Mesenchymal stem cell (in vitro differentiated cells and primary cell): ENCODE data around the gene WDR81.

Source experiments
- DNase-seq: peaks from one replicate; pipeline ENCODE4 v3.0.0-alpha.2; 2013
- H2AFZ ChIP-seq: one replicate; pipeline ENCODE4 v1.6.1; 2013; ENCODE audit warnings: low read depth, mild to moderate bottlenecking, control low read depth, inconsistent platforms, low read length, moderate library complexity
- H2AK5ac ChIP-seq: 2 replicates; pipeline ENCODE4 v1.6.1; 2013; ENCODE audit warnings: low read length, moderate library complexity, mild to moderate bottlenecking, inconsistent platforms; ENCODE audit not compliant: severe bottlenecking
- H2BK120ac ChIP-seq: one replicate; pipeline ENCODE4 v1.6.1; 2013; ENCODE audit warnings: low read depth, mild to moderate bottlenecking, inconsistent platforms, low read length, moderate library complexity
- H2BK12ac ChIP-seq, 2 experiments: one replicate each; pipeline ENCODE4 v1.6.1; 2013; ENCODE audit warnings: inconsistent platforms in 2 of 2, low read length in 2 of 2, mild to moderate bottlenecking in 2 of 2, moderate library complexity in 2 of 2, control low read depth in 1 of 2
- H2BK15ac ChIP-seq: one replicate; pipeline ENCODE4 v1.6.1; 2013; ENCODE audit warnings: mild to moderate bottlenecking, low read depth, inconsistent platforms; ENCODE audit not compliant: poor library complexity, severe bottlenecking
- H2BK5ac ChIP-seq: 2 replicates; pipeline ENCODE4 v1.6.1; 2013; ENCODE audit warnings: low read depth, mild to moderate bottlenecking, low read length, control low read depth, inconsistent platforms; ENCODE audit not compliant: poor library complexity, severe bottlenecking
- H3K14ac ChIP-seq, 2 experiments: one replicate each; pipeline ENCODE4 v1.6.1; 2013; ENCODE audit warnings: inconsistent platforms in 2 of 2, low read length in 2 of 2, control low read depth in 1 of 2, mild to moderate bottlenecking in 1 of 2, moderate library complexity in 1 of 2
- H3K18ac ChIP-seq, 2 experiments: one replicate each; pipeline ENCODE4 v1.6.1; 2013; ENCODE audit warnings: inconsistent platforms in 2 of 2, low read length in 2 of 2, control low read depth in 1 of 2, low read depth in 1 of 2, mild to moderate bottlenecking in 1 of 2
- H3K23ac ChIP-seq, 2 experiments: one replicate each; pipeline ENCODE4 v1.6.1; 2013; ENCODE audit warnings: inconsistent platforms in 2 of 2, low read length in 2 of 2, mild to moderate bottlenecking in 2 of 2, moderate library complexity in 2 of 2, control low read depth in 1 of 2
- H3K27ac ChIP-seq: 2 replicates; pipeline ENCODE4 v1.5.1; 2013; ENCODE audit warnings: mild to moderate bottlenecking, moderate library complexity, low read length, control low read depth, inconsistent platforms; ENCODE audit not compliant: poor library complexity, severe bottlenecking
- H3K27me3 ChIP-seq, 2 experiments: 2 replicates each; pipeline versions ENCODE4 v1.6.1 to v1.7.0; 2013; ENCODE audit warnings: low read length in 2 of 2, mild to moderate bottlenecking in 2 of 2, moderate library complexity in 2 of 2, control low read depth in 1 of 2, inconsistent platforms in 1 of 2; ENCODE audit not compliant: control insufficient read depth in 1 of 2, insufficient read depth in 1 of 2
- H3K36me3 ChIP-seq, 2 experiments: 2 replicates each; pipeline versions ENCODE4 v1.6.1 to v1.7.0; 2013; ENCODE audit warnings: low read length in 2 of 2, control low read depth in 1 of 2, inconsistent platforms in 1 of 2, low read depth in 1 of 2, mild to moderate bottlenecking in 1 of 2; ENCODE audit not compliant: insufficient read depth in 2 of 2, control insufficient read depth in 1 of 2
- H3K4ac ChIP-seq, 2 experiments: one replicate each; pipeline ENCODE4 v1.6.1; 2013; ENCODE audit warnings: inconsistent platforms in 2 of 2, low read length in 2 of 2, mild to moderate bottlenecking in 2 of 2, moderate library complexity in 2 of 2, control low read depth in 1 of 2, low read depth in 1 of 2
- H3K4me1 ChIP-seq: 2 replicates; pipeline ENCODE4 v1.6.1; 2013; ENCODE audit warnings: low read depth, low read length, control low read depth; ENCODE audit not compliant: control insufficient read depth, insufficient read depth
- H3K4me2 ChIP-seq: 2 replicates; pipeline ENCODE4 v1.6.1; 2013; ENCODE audit warnings: low read length, mild to moderate bottlenecking, inconsistent platforms; ENCODE audit not compliant: poor library complexity, severe bottlenecking
- H3K4me3 ChIP-seq, 2 experiments: 2 replicates each; pipeline versions ENCODE4 v1.5.1 to v1.7.0; 2013; ENCODE audit warnings: low read length in 2 of 2, mild to moderate bottlenecking in 2 of 2, control low read depth in 1 of 2, low read depth in 1 of 2; ENCODE audit not compliant: insufficient read depth in 1 of 2
- H3K79me1 ChIP-seq: replicated peaks from 2 replicates; pipeline ENCODE4 v1.6.1; 2013; ENCODE audit warnings: mild to moderate bottlenecking, control low read depth, low read length, inconsistent platforms; ENCODE audit not compliant: poor library complexity, severe bottlenecking
- H3K9ac ChIP-seq: 2 replicates; pipeline ENCODE4 v1.7.0; 2013; ENCODE audit warnings: mild to moderate bottlenecking, low read length, moderate library complexity
- H3K9me3 ChIP-seq: 2 replicates; pipeline ENCODE4 v1.7.0; 2013; ENCODE audit warnings: mild to moderate bottlenecking, low read length; ENCODE audit not compliant: control insufficient read depth
- H4K8ac ChIP-seq: one replicate; pipeline ENCODE4 v1.6.1; 2013; ENCODE audit warnings: inconsistent platforms, mild to moderate bottlenecking, low read length, moderate library complexity
- H4K91ac ChIP-seq: one replicate; pipeline ENCODE4 v1.6.1; 2013; ENCODE audit warnings: mild to moderate bottlenecking, low read length, inconsistent platforms
- WGBS: methylation state at CpG from one replicate; pipeline ENCODE4 v1.1.7; 2013; ENCODE audit warnings: mixed read lengths; 5-methylcytosine and 5-hydroxymethylcytosine counted together

The WDR81 gene

DNA sequence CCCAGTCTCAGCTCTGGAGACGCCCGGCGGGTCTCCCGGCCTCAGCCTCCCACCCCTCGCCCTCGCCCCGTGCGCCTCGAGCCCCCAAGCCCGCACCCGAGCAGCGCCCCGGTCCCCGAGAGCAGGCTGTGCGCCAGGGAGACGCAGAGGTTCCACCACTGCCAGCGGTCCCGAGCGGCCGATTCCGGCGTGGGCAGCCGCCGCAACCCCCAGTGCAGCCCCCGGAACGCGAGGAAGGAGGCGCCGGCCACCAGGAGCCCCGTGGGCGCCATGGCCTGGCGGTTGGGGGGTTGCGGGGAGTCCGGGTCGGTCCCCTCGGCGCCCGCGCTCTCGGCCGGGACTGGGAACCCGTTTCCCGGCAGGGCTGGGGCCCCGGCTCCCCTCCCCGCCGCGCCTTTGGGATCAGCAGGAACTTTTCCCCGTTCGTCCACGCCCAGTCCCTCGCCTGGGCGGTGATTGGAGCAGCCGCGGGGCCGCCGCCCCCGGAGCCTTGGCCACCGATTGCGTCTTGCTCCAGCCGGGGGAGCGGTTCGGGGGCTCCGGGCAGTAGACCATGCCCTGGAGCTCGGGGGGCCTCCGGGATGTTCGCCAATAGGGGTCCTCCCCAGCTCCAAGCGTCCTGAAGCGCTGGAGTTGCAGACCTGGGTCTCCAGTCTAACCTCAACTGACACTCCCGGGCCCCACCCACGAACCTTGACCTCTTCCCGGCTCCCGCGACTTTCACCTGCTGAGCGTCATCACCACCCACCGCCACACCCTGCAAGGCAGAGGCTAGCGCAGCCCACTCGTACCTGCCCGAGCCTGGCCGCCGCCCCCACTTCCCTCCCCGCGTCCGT lies 14.3 kb upstream of the WDR81 start, which contains the start of gene TLCD2:
TLCD2 (minus strand) TSS at position 407 of the 836 bp plus-strand sequence; CDS start at position 272, 135 bp downstream.
- Histone ChIP-seq H3K27ac (peak within 1 kb of the TSS; percentile 42), H4K8ac (peak within 1 kb of the TSS; percentile 62), H4K91ac (peak within 1 kb of the TSS; percentile 91), H2BK12ac (peak within 1 kb of the TSS; percentile 15 to 32), H2BK15ac (peak within 1 kb of the TSS; percentile 54), H3K4ac (peak within 1 kb of the TSS; percentile 42 to 76), H2BK5ac (no peak within 1 kb of the TSS), H3K9ac (peak within 1 kb of the TSS; percentile 93), H3K4me1 (peaks cover 37% of the 10 kb centered on the region), H2AFZ (no peak within 1 kb of the TSS), H3K9me3 (no peaks in the 10 kb centered on the region), H3K4me3 (peak within 1 kb of the TSS; percentile 68 to 77), H3K23ac (peak within 1 kb of the TSS in 1 of 2 experiments; percentile 29), H3K4me2 (peak within 1 kb of the TSS; percentile 96), H3K18ac (peak within 1 kb of the TSS; percentile 93 to 96), H3K14ac (peak within 1 kb of the TSS in 1 of 2 experiments; percentile 94), H3K79me1 (no peaks in the 10 kb centered on the region), H2AK5ac (no peak within 1 kb of the TSS), H2BK120ac (peak within 1 kb of the TSS; percentile 92), H3K36me3 (peaks cover 39 to 50% of the 10 kb centered on the region in 2 experiments), H3K27me3 (no peaks in the 10 kb centered on the region)
- under 1% methylated on average over 77 of the region's 83 CpGs for WGBS
- peak; percentile 82 for DNase-seq

DNA sequence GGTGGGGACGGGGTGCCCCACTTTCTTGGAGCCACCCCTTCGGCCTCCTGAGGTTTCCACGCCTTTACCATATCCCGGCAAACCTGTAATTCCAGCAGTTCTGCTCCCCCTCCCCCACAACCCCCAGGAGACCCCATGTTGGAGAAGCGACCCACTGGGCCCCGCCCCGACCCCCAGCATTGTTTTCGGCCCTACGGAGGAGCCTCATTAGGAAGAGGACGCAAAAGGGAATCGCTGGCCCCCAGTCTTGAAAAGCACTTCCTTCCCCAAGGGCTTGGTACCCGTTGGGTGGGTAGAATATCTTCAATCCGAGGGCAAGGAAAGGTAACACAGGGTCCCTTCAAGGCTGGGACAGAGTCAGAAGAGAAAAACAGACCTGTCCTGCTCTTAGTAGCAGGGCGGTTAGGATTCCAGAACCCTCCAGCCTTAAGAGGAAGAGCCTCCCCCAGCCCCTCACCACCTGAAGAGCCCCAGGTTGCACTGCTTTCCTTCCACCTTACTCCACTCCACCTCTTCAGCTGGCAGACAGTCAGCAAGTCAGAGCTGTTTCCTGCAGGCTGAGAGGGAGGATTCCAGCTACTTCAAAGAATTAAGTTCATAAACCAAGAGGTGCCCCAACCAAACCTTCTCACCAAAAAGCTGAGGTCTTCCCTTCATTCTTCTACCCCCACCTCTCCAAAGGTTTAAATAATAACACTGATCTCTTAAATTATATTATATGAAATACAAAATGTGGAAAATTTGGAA lies 13.5 kb upstream of the WDR81 start:
- Histone ChIP-seq H3K27me3 (no peaks in the 10 kb centered on the region), H3K27ac (peak overlapping the region; percentile 42), H2BK15ac (no peak overlapping the region), H2BK12ac (peak overlapping the region in 1 of 2 experiments; percentile 22), H3K4me3 (peak overlapping the region; percentile 68 to 77), H3K9ac (peak overlapping the region; percentile 93), H3K14ac (no peak overlapping the region), H3K4me1 (peaks cover 37% of the 10 kb centered on the region), H3K79me1 (no peaks in the 10 kb centered on the region), H3K4ac (no peak overlapping the region), H3K23ac (no peak overlapping the region), H2AFZ (no peak overlapping the region), H2BK5ac (no peak overlapping the region), H3K9me3 (no peaks in the 10 kb centered on the region), H3K36me3 (peaks cover 39 to 50% of the 10 kb centered on the region in 2 experiments), H2BK120ac (no peak overlapping the region), H4K91ac (peak overlapping the region; percentile 91), H3K4me2 (peak overlapping the region; percentile 96), H2AK5ac (no peak overlapping the region), H3K18ac (peak overlapping the region; percentile 31 to 68), H4K8ac (peak overlapping the region; percentile 7)
- WGBS = 25% methylated on average over 14 of the region's 14 CpGs
- DNase-seq = peak; percentile 46

DNA sequence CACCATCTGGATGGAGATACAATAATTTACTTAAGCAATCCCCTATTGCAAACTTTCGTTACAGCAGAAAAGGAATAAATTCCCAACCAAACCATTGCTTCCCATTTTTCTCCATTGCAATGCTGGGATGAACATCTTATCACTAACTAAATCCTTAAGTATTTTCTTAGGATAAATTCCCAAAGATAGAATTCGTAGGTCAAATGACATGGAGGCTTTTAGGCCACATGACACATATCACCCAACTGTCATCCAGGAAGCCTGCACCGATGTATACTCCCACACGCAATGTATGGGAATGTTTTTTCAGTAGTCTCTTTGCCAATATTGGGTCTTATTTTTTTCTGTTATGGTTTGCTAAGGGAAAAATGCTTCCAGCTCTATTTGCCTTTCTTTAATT lies 12.7 kb upstream of the WDR81 start:
- Histone ChIP-seq H3K14ac (no peak overlapping the region), H3K18ac (no peak overlapping the region), H2BK5ac (no peak overlapping the region), H2BK12ac (no peak overlapping the region), H3K9ac (peak overlapping the region; percentile 93), H3K9me3 (no peaks in the 10 kb centered on the region), H4K91ac (no peak overlapping the region), H3K36me3 (peaks cover 39 to 50% of the 10 kb centered on the region in 2 experiments), H3K79me1 (no peaks in the 10 kb centered on the region), H2AK5ac (no peak overlapping the region), H3K4me1 (peaks cover 37% of the 10 kb centered on the region), H4K8ac (no peak overlapping the region), H2BK15ac (no peak overlapping the region), H2AFZ (no peak overlapping the region), H2BK120ac (no peak overlapping the region), H3K27me3 (no peaks in the 10 kb centered on the region), H3K4me3 (peak overlapping the region in 1 of 2 experiments; percentile 92), H3K4me2 (no peak overlapping the region), H3K27ac (no peak overlapping the region), H3K4ac (no peak overlapping the region), H3K23ac (no peak overlapping the region)
- WGBS = 95% methylated on average over 2 of the region's 4 CpGs
- DNase-seq = peak; percentile 41

DNA sequence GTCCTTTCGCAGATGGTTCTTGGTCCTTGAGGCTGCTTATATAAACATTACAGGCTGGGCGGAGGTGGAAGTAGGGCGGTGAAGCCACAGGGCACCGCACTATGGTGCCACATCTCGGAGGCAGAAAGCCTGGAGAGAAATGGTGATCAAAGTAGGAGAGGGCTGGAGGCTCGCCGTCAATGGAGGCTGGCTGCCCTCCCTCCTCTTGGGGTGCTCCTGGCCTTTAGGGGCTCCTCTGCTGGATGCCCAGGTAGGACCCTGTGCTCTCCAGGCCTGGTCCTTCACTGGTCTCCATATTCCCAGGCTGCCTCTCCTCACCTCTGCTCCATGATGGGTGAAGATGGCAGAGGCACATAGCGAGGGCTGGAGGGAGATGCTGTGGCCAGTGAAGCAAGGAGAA lies 12.2 kb upstream of the WDR81 start:
- H2BK15ac ChIP-seq = no peak overlapping the region
- H4K8ac ChIP-seq = no peak overlapping the region
- peaks cover 37% of the 10 kb centered on the region for H3K4me1 ChIP-seq
- no peak overlapping the region for H3K18ac ChIP-seq
- no peaks in the 10 kb centered on the region for H3K9me3 ChIP-seq
- H2BK120ac ChIP-seq = no peak overlapping the region
- peak overlapping the region in 1 of 2 experiments; percentile 61 for H3K23ac ChIP-seq
- H4K91ac ChIP-seq = no peak overlapping the region
- H3K14ac ChIP-seq = peak overlapping the region in 1 of 2 experiments; percentile 74
- H3K4me3 ChIP-seq = peak overlapping the region in 1 of 2 experiments; percentile 92
- H3K27me3 ChIP-seq = no peaks in the 10 kb centered on the region
- H3K36me3 ChIP-seq = peaks cover 39 to 50% of the 10 kb centered on the region in 2 experiments
- peak overlapping the region; percentile 15 for H3K4me2 ChIP-seq
- H2BK5ac ChIP-seq = no peak overlapping the region
- no peak overlapping the region for H2AFZ ChIP-seq
- no peak overlapping the region for H2AK5ac ChIP-seq
- no peak overlapping the region for H3K4ac ChIP-seq
- DNase-seq = no peak
- H3K27ac ChIP-seq = peak overlapping the region; percentile 99
- 88% methylated on average over 8 of the region's 8 CpGs for WGBS
- H3K79me1 ChIP-seq = no peaks in the 10 kb centered on the region
- H2BK12ac ChIP-seq = no peak overlapping the region
- H3K9ac ChIP-seq = peak overlapping the region; percentile 93
